Measurements from ENCODE around the gene PON1.

Gene PON1

GRCh38 chr7:95324431-95324830 is at the start of gene PON1:
TSS of gene PON1 (minus strand) at chr7:95324532. CDS start at chr7:95324475, 57 bp downstream.
- H3K36me3 Mint-ChIP-seq: no peaks in the 10 kb centered on the region
- DNase-seq (no peak), ATAC-seq (replicated peaks) (peak; percentile 22 to 71)
- no peak within 1 kb of the TSS for H3K27ac Mint-ChIP-seq
- no peak within 1 kb of the TSS for H3K4me3 Mint-ChIP-seq
- peaks cover 17 to 22% of the 10 kb centered on the region in 2 donors for H3K27me3 Mint-ChIP-seq
- peaks cover 0 to 3% of the 10 kb centered on the region in 2 donors for H3K9me3 Mint-ChIP-seq
- H3K4me1 Mint-ChIP-seq: peaks cover 2 to 3% of the 10 kb centered on the region in 2 donors

GRCh38 chr7:95373323-95373722 is 49.0 kb upstream of the PON1 start:
- ATAC-seq (replicated peaks) (no peak), DNase-seq (no peak)
- H3K36me3 Mint-ChIP-seq: no peaks in the 10 kb centered on the region
- H3K4me1 Mint-ChIP-seq: no peaks in the 10 kb centered on the region
- no peak overlapping the region for H3K4me3 Mint-ChIP-seq
- H3K27ac Mint-ChIP-seq: no peak overlapping the region
- peaks cover 0 to 5% of the 10 kb centered on the region in 2 donors for H3K27me3 Mint-ChIP-seq
- H3K9me3 Mint-ChIP-seq: peaks cover 1 to 5% of the 10 kb centered on the region in 2 donors

DNA sequence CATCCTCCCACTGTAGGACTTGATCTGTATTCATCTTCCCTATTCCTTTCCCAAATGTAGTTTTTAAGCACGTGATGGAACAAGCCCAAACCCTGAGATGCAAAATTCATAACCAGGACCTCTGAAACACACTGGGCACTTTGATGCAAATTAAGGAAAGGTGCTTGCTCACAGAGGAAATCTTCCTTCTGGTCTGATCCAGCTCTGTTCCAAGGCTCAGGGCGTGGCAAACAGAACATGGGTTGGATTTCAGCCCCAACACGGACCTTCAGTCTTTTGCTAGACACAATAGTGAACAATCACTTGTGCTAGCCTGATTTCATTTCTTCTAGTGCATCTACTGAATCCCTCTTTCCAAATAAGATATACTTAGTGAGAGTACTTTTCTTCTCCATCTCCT is 43.9 kb upstream of the PON1 start:
- Mint-ChIP-seq H3K27ac (no peak overlapping the region), H3K4me1 (no peaks in the 10 kb centered on the region), H3K36me3 (no peaks in the 10 kb centered on the region), H3K4me3 (no peak overlapping the region), H3K9me3 (no peaks in the 10 kb centered on the region), H3K27me3 (peaks cover 4 to 5% of the 10 kb centered on the region in 2 donors)
- DNase-seq (no peak), ATAC-seq (replicated peaks) (no peak)

DNA sequence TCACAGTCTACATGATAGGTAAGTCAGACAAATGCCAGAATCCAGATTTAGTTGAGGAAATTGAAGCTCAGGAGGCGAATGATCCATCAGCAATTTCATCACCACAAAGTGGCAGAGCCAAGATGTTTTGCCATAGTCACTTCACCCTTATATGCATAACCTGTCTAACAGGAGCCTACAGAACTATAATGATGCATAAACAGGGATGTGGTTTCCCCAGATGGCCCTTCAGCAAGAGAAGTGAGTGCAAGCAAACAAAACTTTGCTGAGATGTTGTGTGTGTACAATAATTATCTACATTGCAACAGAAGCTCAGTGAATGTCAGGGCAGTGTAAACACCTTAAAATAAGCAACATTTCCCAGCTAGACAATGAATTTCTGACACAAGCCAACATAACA is 43.3 kb upstream of the PON1 start:
- Mint-ChIP-seq H3K36me3 (no peaks in the 10 kb centered on the region), H3K9me3 (no peaks in the 10 kb centered on the region), H3K27ac (no peak overlapping the region), H3K4me3 (no peak overlapping the region), H3K27me3 (peaks cover 5% of the 10 kb centered on the region in 2 donors), H3K4me1 (no peaks in the 10 kb centered on the region)
- DNase-seq: no peak
- no peak for ATAC-seq (replicated peaks)

DNA sequence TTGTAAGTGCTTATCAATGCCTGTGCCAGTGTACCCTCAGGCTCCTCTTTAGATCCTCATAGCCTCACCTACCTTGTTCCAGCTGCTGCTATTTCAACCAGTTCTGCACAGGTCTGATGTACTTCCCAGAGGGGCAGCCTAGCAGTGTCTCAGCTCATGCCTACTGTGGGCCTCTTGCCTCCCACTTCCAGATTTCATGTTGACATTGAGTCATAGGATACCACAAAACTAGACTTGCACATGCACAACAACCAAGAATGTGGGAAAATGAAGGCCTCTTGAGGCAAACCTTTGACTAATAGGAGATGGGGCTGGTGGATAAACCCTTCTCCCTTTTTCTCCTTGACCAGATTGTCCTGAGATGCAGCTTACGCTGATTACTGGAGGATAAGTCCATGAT is 40.8 kb upstream of the PON1 start:
- peaks cover 5 to 9% of the 10 kb centered on the region in 2 donors for H3K27me3 Mint-ChIP-seq
- H3K36me3 Mint-ChIP-seq: no peaks in the 10 kb centered on the region
- H3K9me3 Mint-ChIP-seq: no peaks in the 10 kb centered on the region
- H3K4me1 Mint-ChIP-seq: no peaks in the 10 kb centered on the region
- H3K4me3 Mint-ChIP-seq: no peak overlapping the region
- no peak overlapping the region for H3K27ac Mint-ChIP-seq
- DNase-seq (no peak), ATAC-seq (replicated peaks) (no peak)

- H3K4me1 Mint-ChIP-seq: no peaks in the 10 kb centered on the region
- H3K4me3 Mint-ChIP-seq: no peak overlapping the region
- peaks cover 11 to 17% of the 10 kb centered on the region in 2 donors for H3K27me3 Mint-ChIP-seq
- H3K27ac Mint-ChIP-seq: no peak overlapping the region
- H3K36me3 Mint-ChIP-seq: no peaks in the 10 kb centered on the region
- DNase-seq: no peak
- no peak for ATAC-seq (replicated peaks)
- H3K9me3 Mint-ChIP-seq: peaks cover 0 to 2% of the 10 kb centered on the region in 2 donors
Observed at GRCh38 chr7:95357623-95358022, 33.3 kb upstream of the PON1 start.

DNA sequence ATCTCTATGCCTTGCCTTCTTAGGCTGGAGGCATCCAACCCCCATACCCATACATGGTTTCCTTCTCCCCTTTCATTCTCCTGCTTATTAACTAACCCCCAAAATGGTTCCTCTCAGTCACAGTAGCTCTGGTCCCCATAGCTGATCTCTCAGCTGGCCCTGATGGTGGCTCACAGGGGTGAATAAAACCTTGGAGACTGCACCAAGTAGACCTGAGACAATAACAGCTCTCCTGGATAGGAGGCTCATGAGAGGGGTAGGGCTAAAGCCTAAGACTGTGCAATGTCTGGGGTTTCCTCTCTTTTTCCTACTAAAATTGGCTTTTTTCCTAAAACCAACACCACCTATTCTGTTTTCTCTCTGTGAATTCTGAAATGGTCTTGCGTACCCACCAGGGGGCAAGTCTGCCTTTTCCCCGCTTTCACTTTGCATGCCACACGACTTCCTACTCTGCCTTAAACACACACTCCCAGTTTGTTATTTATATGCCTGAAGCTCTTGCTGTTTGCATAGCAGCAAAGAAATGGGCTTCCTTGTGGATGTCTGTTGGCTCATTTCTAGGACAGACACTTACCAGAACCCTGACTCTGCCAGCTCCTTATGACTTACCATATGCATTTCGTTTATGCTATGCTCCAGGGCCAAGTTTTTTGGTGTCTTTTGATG is 18.4 kb upstream of the PON1 start:
- Mint-ChIP-seq H3K4me1 (peaks cover 0 to 5% of the 10 kb centered on the region in 2 donors), H3K4me3 (no peak overlapping the region), H3K9me3 (peaks cover 0 to under 1% of the 10 kb centered on the region in 2 donors), H3K27ac (no peak overlapping the region), H3K27me3 (peaks cover under 1 to 10% of the 10 kb centered on the region in 2 donors), H3K36me3 (no peaks in the 10 kb centered on the region)
- DNase-seq (no peak), ATAC-seq (replicated peaks) (no peak)

- peaks cover 0 to 5% of the 10 kb centered on the region in 2 donors for H3K4me1 Mint-ChIP-seq
- DNase-seq: no peak
- H3K4me3 Mint-ChIP-seq: no peak overlapping the region
- H3K36me3 Mint-ChIP-seq: peaks cover 0 to 4% of the 10 kb centered on the region in 2 donors
- ATAC-seq (replicated peaks): no peak
- H3K27me3 Mint-ChIP-seq: peaks cover 5 to 10% of the 10 kb centered on the region in 2 donors
- no peak overlapping the region for H3K27ac Mint-ChIP-seq
- H3K9me3 Mint-ChIP-seq: peaks cover 0 to 3% of the 10 kb centered on the region in 2 donors
Observed at GRCh38 chr7:95342029-95342428, 17.7 kb upstream of the PON1 start.

DNA sequence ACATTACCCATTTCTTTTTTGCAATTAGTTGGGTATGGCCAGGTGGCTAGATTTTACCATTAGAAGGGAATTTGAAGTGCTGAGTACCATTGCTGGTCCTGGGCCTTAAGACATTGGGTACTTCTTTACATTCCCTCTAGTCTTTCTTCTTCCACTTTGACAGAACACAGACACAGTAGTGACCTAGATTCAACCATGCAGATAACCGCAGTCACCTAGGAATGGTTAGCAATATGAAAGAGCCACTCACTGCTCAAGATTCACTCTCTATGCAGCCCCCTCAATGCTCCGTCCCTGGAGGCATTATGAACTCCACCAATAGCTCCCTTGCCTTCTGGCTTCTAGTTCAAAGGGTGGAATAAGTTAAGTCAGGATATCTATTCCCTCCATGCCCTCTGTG is 16.2 kb upstream of the PON1 start:
- ATAC-seq (replicated peaks) (no peak), DNase-seq (no peak)
- Mint-ChIP-seq H3K9me3 (peaks cover 0 to 3% of the 10 kb centered on the region in 2 donors), H3K36me3 (peaks cover 0 to 4% of the 10 kb centered on the region in 2 donors), H3K27ac (no peak overlapping the region), H3K4me3 (no peak overlapping the region), H3K4me1 (peaks cover 0 to 5% of the 10 kb centered on the region in 2 donors), H3K27me3 (peaks cover 5 to 10% of the 10 kb centered on the region in 2 donors)

GRCh38 chr7:95338832-95339231 is 14.5 kb upstream of the PON1 start:
- peaks cover 0 to 3% of the 10 kb centered on the region in 2 donors for H3K9me3 Mint-ChIP-seq
- DNase-seq: no peak
- peaks cover 0 to 4% of the 10 kb centered on the region in 2 donors for H3K36me3 Mint-ChIP-seq
- peaks cover 0 to 5% of the 10 kb centered on the region in 2 donors for H3K4me1 Mint-ChIP-seq
- no peak overlapping the region for H3K27ac Mint-ChIP-seq
- H3K4me3 Mint-ChIP-seq: no peak overlapping the region
- no peak for ATAC-seq (replicated peaks)
- H3K27me3 Mint-ChIP-seq: peaks cover 4 to 5% of the 10 kb centered on the region in 2 donors

DNA sequence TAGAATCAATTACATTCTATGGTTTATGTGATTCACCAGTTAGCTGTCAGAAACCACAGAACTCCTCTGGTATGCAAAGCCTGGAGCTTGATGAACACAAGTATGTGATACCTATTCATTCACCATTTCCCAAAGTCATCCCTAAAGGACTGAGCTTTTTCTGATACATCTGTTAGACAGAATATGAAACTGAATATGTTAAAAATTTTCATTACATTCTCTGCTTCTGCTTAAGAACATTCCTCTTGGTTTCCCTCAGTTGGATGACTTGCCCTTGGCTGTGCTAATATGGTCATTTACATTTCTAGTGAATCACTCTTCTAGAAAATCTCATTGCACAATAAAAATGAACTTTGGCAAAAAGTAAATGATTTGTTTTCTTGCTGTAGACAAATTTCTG is 10.8 kb upstream of the PON1 start:
- Mint-ChIP-seq H3K9me3 (peaks cover 0 to 3% of the 10 kb centered on the region in 2 donors), H3K4me3 (no peak overlapping the region), H3K4me1 (peaks cover 4 to 12% of the 10 kb centered on the region in 2 donors), H3K36me3 (peaks cover 0 to 4% of the 10 kb centered on the region in 2 donors), H3K27ac (no peak overlapping the region), H3K27me3 (peaks cover 0 to 5% of the 10 kb centered on the region in 2 donors)
- no peak for ATAC-seq (replicated peaks)
- no peak for DNase-seq

DNA sequence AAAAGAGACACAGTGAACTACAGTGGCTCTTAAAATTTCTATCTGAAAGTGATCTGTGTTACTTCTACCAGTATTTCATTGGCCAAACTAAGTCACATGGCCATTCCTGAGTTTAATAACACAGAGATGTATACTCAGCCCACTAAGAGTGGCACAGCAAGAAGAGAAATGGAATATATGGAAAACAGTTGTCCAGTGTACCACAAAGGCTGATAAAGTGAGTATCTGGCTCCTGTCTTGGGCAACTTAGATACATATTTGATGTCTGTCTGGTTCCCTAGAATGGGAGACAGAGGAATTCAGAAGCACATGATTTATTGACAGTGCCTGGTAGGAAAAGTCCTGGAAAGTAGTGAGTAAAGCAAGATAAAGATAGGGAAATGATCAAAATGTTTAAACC is 10.1 kb upstream of the PON1 start:
- DNase-seq (no peak), ATAC-seq (replicated peaks) (no peak)
- H3K27me3 Mint-ChIP-seq: peaks cover 0 to 5% of the 10 kb centered on the region in 2 donors
- peaks cover 0 to 3% of the 10 kb centered on the region in 2 donors for H3K9me3 Mint-ChIP-seq
- H3K4me1 Mint-ChIP-seq: peaks cover 4 to 7% of the 10 kb centered on the region in 2 donors
- no peak overlapping the region for H3K4me3 Mint-ChIP-seq
- peaks cover 0 to 4% of the 10 kb centered on the region in 2 donors for H3K36me3 Mint-ChIP-seq
- no peak overlapping the region for H3K27ac Mint-ChIP-seq

GRCh38 chr7:95330961-95331337 is 6.6 kb upstream of the PON1 start:
- Mint-ChIP-seq H3K4me3 (peak overlapping the region; percentile 68 to 78), H3K27me3 (peaks cover 5 to 8% of the 10 kb centered on the region in 2 donors), H3K9me3 (peaks cover 0 to 3% of the 10 kb centered on the region in 2 donors), H3K27ac (no peak overlapping the region), H3K4me1 (peaks cover 4 to 7% of the 10 kb centered on the region in 2 donors), H3K36me3 (no peaks in the 10 kb centered on the region)
- no peak for DNase-seq
- peak in 1 of 2 donors; percentile 12 for ATAC-seq (replicated peaks)

GRCh38 chr7:95330204-95330960 is 6.0 kb upstream of the PON1 start:
- no peak for DNase-seq
- H3K36me3 Mint-ChIP-seq: no peaks in the 10 kb centered on the region

DNA sequence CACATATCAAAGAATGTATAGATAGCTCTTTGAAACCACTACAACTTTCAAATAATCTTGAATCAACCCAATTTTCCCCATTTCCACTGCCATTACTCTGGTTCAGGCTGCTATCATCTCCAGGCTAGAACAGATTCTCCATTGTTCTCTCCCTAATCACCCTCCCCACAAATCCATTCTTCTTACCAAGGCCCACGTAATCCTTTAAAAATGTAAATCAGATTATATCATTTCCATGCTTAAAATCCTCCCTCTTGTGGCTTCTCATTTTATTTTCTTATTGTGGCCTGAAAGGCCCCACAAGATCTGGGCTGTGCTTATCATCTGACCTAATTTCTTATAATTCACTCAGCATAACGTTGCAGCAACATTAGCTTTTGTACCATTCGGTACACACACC is 3.0 kb upstream of the PON1 start:
- Mint-ChIP-seq H3K36me3 (no peaks in the 10 kb centered on the region), H3K27ac (no peak overlapping the region), H3K4me1 (peaks cover 7% of the 10 kb centered on the region in 2 donors), H3K27me3 (peaks cover 17 to 22% of the 10 kb centered on the region in 2 donors), H3K4me3 (no peak overlapping the region), H3K9me3 (peaks cover 0 to 3% of the 10 kb centered on the region in 2 donors)
- ATAC-seq (replicated peaks) (no peak), DNase-seq (no peak)

More at GRCh38 chr7:95330204-95330960, 6.0 kb upstream of the PON1 start:
- Mint-ChIP-seq H3K9me3 (peaks cover 0 to 3% of the 10 kb centered on the region in 2 donors), H3K4me3 (peak overlapping the region; percentile 68 to 78), H3K27me3 (peaks cover 10 to 13% of the 10 kb centered on the region in 2 donors), H3K27ac (no peak overlapping the region), H3K4me1 (peaks cover 4 to 7% of the 10 kb centered on the region in 2 donors)
- ATAC-seq (replicated peaks): peak; percentile 50 to 61

Measured in stimulated activated naive B cell treated with anti-CD40 and anti-IgM and Interleukin-4, amounts not matched to agents 10 μg/mL and 1 μg/mL and 100 μg/mL, for 72 hours (primary cell).